Lung (tissue), 12 donors: Measurements from ENCODE around the gene GAS6. TPM values are rescaled to one million over a fixed set of nuclear protein-coding genes. Genes with fewer than 3 reads are reported as not detected.

Source experiments
- ATAC-seq: fragments of 200-7000 bp; cut with Tn5 transposase; one replicate; pipeline ENCODE4 v1.9.1; 2020; ENCODE audit warnings: moderate number of reproducible peaks; ENCODE audit not compliant: insufficient read depth, low FRiP score
- DNase-seq, 3 donors: peaks; one replicate each; pipeline ENCODE4 v3.0.0-alpha.2; 2013 to 2017
- H3K27ac ChIP-seq, 2 donors: one replicate each; pipeline ENCODE4 v1.5.1; 2013; ENCODE audit warnings: mild to moderate bottlenecking in 2 of 2, moderate library complexity in 2 of 2, control low read depth in 1 of 2, inconsistent platforms in 1 of 2, low read depth in 1 of 2, low read length in 1 of 2
- H3K27me3 ChIP-seq, 3 donors: one replicate each; pipeline ENCODE4 v1.5.1; 2013; ENCODE audit warnings: low read length in 2 of 3; ENCODE audit not compliant: control insufficient read depth in 3 of 3, insufficient read depth in 3 of 3
- H3K36me3 ChIP-seq, 4 donors: one replicate each; pipeline ENCODE4 v1.5.1; 2013; ENCODE audit warnings: low read length in 4 of 4, mild to moderate bottlenecking in 1 of 4, moderate library complexity in 1 of 4; ENCODE audit not compliant: control insufficient read depth in 4 of 4, insufficient read depth in 4 of 4
- H3K4me1 ChIP-seq, 5 donors: one replicate each; pipeline ENCODE4 v1.5.1; 2013; ENCODE audit warnings: low read length in 5 of 5, mild to moderate bottlenecking in 2 of 5, moderate library complexity in 1 of 5; ENCODE audit not compliant: control insufficient read depth in 5 of 5, insufficient read depth in 5 of 5
- H3K4me3 ChIP-seq: one replicate; pipeline ENCODE4 v1.5.1; 2013; ENCODE audit warnings: mild to moderate bottlenecking, control low read depth, moderate library complexity
- H3K9ac ChIP-seq, 2 donors: one replicate each; pipeline ENCODE4 v1.5.1; 2013; ENCODE audit warnings: low read length in 2 of 2, control low read depth in 1 of 2; ENCODE audit not compliant: insufficient read depth in 1 of 2
- H3K9me3 ChIP-seq, 4 donors: one replicate each; pipeline ENCODE4 v1.5.1; 2013; ENCODE audit warnings: low read length in 3 of 4, mild to moderate bottlenecking in 1 of 4, moderate library complexity in 1 of 4; ENCODE audit not compliant: control insufficient read depth in 4 of 4, insufficient read depth in 3 of 4
- WGBS, 2 donors: extraction: QIAGEN DNeasy Blood & Tissue Kit; methylation state at CpG; one replicate each; pipeline ENCODE4 v1.1.7; 2013; 5-methylcytosine and 5-hydroxymethylcytosine counted together
- polyA plus RNA-seq, 2 donors: library from polyadenylated mRNA; stranded (reverse); fragments of 200-250 nt; gene quantifications; one replicate each; pipeline ENCODE4 v1.2.1, GENCODE V29; 2013
- total RNA-seq, 2 donors: library from RNA; depleted of rRNA in 1 of 2; stranded (reverse); fragments of >200 nt in 1 of 2; gene quantifications; one replicate each; pipeline ENCODE4 v1.2.1, GENCODE V29; 2014 to 2021
- TF ChIP-seq, protein P1 (sequence below): IDR thresholded peaks from 2 replicates; pipeline ENCODE4 v1.5.1; 2012; ENCODE audit warnings: mild to moderate bottlenecking; ENCODE audit errors: control extremely low read depth, extremely low read depth
- donor health status: control.
- donor health status: control.
- donor health status: Bipolar disorder and iron deficiency.
- donor health status: healthy.
- donor health status: DM: yes; HTN: yes; CAD: no.

Gene GAS6
- total and polyA plus RNA-seq, 4 donors: 61.8 to 107 (median 76.1) TPM

GRCh38 chr13:113886561-113887112 lies 22.8 kb upstream of the GAS6 start:
- no peak for ATAC-seq

GRCh38 chr13:113884821-113885220 lies 20.9 kb upstream of the GAS6 start:
- ATAC-seq: no peak
- Histone ChIP-seq H3K4me1 (peaks cover 1 to 24% (median 11%) of the 10 kb centered on the region in 5 donors), H3K4me3 (no peak overlapping the region), H3K27me3 (no peaks in the 10 kb centered on the region), H3K9ac (no peak overlapping the region), H3K9me3 (no peaks in the 10 kb centered on the region), H3K36me3 (no peaks in the 10 kb centered on the region), H3K27ac (no peak overlapping the region)
- DNase-seq: no peak
- WGBS, 2 donors: 92 to 98% methylated on average over 7 of the region's 7 CpGs
- TF ChIP-seq, protein P1, sequence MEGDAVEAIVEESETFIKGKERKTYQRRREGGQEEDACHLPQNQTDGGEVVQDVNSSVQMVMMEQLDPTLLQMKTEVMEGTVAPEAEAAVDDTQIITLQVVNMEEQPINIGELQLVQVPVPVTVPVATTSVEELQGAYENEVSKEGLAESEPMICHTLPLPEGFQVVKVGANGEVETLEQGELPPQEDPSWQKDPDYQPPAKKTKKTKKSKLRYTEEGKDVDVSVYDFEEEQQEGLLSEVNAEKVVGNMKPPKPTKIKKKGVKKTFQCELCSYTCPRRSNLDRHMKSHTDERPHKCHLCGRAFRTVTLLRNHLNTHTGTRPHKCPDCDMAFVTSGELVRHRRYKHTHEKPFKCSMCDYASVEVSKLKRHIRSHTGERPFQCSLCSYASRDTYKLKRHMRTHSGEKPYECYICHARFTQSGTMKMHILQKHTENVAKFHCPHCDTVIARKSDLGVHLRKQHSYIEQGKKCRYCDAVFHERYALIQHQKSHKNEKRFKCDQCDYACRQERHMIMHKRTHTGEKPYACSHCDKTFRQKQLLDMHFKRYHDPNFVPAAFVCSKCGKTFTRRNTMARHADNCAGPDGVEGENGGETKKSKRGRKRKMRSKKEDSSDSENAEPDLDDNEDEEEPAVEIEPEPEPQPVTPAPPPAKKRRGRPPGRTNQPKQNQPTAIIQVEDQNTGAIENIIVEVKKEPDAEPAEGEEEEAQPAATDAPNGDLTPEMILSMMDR: no peak

More at GRCh38 chr13:113886561-113887112, 22.8 kb upstream of the GAS6 start:
- Histone ChIP-seq H3K27ac (no peak overlapping the region), H3K9me3 (no peaks in the 10 kb centered on the region), H3K4me3 (no peak overlapping the region), H3K4me1 (peaks cover 0 to 13% (median 7%) of the 10 kb centered on the region in 5 donors), H3K9ac (no peak overlapping the region), H3K36me3 (no peaks in the 10 kb centered on the region), H3K27me3 (no peaks in the 10 kb centered on the region)
- 91 to 92% methylated on average over 14 of the region's 14 CpGs for WGBS, 2 donors
- TF ChIP-seq, protein P1: no peak
- no peak for DNase-seq

GRCh38 chr13:113883921-113884804 lies 20.3 kb upstream of the GAS6 start:
- Histone ChIP-seq H3K9me3 (no peaks in the 10 kb centered on the region), H3K4me3 (no peak overlapping the region), H3K27me3 (no peaks in the 10 kb centered on the region), H3K27ac (no peak overlapping the region), H3K4me1 (peaks cover 6 to 24% (median 15%) of the 10 kb centered on the region in 5 donors), H3K36me3 (no peaks in the 10 kb centered on the region), H3K9ac (no peak overlapping the region)
- WGBS, 2 donors: 94 to 95% methylated on average over 34 to 51 of the region's 51 CpGs
- DNase-seq (no peak), ATAC-seq (no peak)
- TF ChIP-seq, protein P1: no peak
